WERI-Rb-1 (cell line): ENCODE results near the gene MGAM2.

Experiments used
- DNase-seq: peaks from one replicate; pipeline ENCODE4 v3.0.0-alpha.2; 2020
- H3K27ac ChIP-seq: fragments of 250-450 bp; sonication (Bioruptor Pico); 2 replicates; pipeline ENCODE4 v1.5.1; 2020; ENCODE audit warnings: mild to moderate bottlenecking, moderate library complexity
- H3K27me3 ChIP-seq: fragments of 250-450 bp; sonication (Bioruptor Pico); 2 replicates; pipeline ENCODE4 v1.5.1; 2021; ENCODE audit warnings: mild to moderate bottlenecking, low read depth, moderate library complexity; ENCODE audit not compliant: insufficient read depth, severe bottlenecking
- H3K36me3 ChIP-seq: fragments of 250-450 bp; sonication (Bioruptor Pico); 2 replicates; pipeline ENCODE4 v1.5.1; 2020; ENCODE audit warnings: mild to moderate bottlenecking, moderate library complexity
- H3K4me3 ChIP-seq: 2 replicates; pipeline ENCODE4 v1.5.1; 2011; ENCODE audit warnings: low read depth, mild to moderate bottlenecking, control low read depth, low read length
- H3K9me3 ChIP-seq: fragments of 250-450 bp; sonication (Bioruptor Pico); 2 replicates; pipeline ENCODE4 v1.5.1; 2021; ENCODE audit warnings: mild to moderate bottlenecking, moderate library complexity; ENCODE audit not compliant: severe bottlenecking
- TF ChIP-seq, protein P1 (sequence below): IDR thresholded peaks from 2 replicates; pipeline ENCODE4 v1.5.1; 2011; ENCODE audit warnings: low read depth, mild to moderate bottlenecking, control low read depth, inconsistent platforms, low read length

The MGAM2 gene

GRCh38 chr7:142168746-142169145, 57.2 kb downstream of the MGAM2 start:
- Histone ChIP-seq H3K4me3 (no peak overlapping the region), H3K27ac (no peak overlapping the region), H3K9me3 (no peaks in the 10 kb centered on the region), H3K36me3 (no peaks in the 10 kb centered on the region), H3K27me3 (no peaks in the 10 kb centered on the region)
- TF ChIP-seq, protein P1, sequence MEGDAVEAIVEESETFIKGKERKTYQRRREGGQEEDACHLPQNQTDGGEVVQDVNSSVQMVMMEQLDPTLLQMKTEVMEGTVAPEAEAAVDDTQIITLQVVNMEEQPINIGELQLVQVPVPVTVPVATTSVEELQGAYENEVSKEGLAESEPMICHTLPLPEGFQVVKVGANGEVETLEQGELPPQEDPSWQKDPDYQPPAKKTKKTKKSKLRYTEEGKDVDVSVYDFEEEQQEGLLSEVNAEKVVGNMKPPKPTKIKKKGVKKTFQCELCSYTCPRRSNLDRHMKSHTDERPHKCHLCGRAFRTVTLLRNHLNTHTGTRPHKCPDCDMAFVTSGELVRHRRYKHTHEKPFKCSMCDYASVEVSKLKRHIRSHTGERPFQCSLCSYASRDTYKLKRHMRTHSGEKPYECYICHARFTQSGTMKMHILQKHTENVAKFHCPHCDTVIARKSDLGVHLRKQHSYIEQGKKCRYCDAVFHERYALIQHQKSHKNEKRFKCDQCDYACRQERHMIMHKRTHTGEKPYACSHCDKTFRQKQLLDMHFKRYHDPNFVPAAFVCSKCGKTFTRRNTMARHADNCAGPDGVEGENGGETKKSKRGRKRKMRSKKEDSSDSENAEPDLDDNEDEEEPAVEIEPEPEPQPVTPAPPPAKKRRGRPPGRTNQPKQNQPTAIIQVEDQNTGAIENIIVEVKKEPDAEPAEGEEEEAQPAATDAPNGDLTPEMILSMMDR, result no peak
- DNase-seq, result no peak

GRCh38 chr7:142172932-142173331, 61.4 kb downstream of the MGAM2 start:
- DNase-seq, result no peak
- Histone ChIP-seq H3K27me3 (no peaks in the 10 kb centered on the region), H3K9me3 (no peaks in the 10 kb centered on the region), H3K27ac (no peak overlapping the region), H3K36me3 (no peaks in the 10 kb centered on the region), H3K4me3 (no peak overlapping the region)
- TF ChIP-seq, protein P1, result no peak

DNA sequence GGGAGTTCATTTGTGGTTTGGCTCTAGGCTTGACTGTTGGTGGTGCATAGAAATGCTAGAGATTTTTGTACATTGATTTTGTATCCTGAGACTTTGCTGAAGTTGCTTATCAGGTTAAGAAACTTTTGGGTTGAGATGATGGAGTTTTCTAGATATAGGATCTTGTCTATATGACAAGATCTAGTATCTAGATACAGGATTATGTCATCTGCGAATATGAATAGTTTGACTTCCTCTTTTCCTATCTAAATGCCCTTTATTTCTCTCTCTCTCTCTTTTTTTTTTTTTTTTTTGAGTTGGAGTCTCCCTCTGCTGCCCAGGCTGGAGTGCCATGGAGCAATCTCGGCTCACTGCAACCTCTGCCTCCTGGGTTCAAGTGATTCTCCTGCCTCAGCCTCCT, 62.9 kb downstream of the MGAM2 start:
- Histone ChIP-seq H3K9me3 (no peaks in the 10 kb centered on the region), H3K27me3 (no peaks in the 10 kb centered on the region), H3K4me3 (no peak overlapping the region), H3K36me3 (no peaks in the 10 kb centered on the region), H3K27ac (no peak overlapping the region)
- DNase-seq, result no peak
- TF ChIP-seq, protein P1, result no peak

- no peaks in the 10 kb centered on the region for H3K9me3 ChIP-seq
- DNase-seq, result no peak
- no peak overlapping the region for H3K4me3 ChIP-seq
- TF ChIP-seq, protein P1, result no peak
- no peaks in the 10 kb centered on the region for H3K27me3 ChIP-seq
- H3K27ac ChIP-seq, result no peak overlapping the region
- no peaks in the 10 kb centered on the region for H3K36me3 ChIP-seq
These were observed 64.1 kb downstream of the MGAM2 start for GRCh38 chr7:142175594-142175993.

DNA sequence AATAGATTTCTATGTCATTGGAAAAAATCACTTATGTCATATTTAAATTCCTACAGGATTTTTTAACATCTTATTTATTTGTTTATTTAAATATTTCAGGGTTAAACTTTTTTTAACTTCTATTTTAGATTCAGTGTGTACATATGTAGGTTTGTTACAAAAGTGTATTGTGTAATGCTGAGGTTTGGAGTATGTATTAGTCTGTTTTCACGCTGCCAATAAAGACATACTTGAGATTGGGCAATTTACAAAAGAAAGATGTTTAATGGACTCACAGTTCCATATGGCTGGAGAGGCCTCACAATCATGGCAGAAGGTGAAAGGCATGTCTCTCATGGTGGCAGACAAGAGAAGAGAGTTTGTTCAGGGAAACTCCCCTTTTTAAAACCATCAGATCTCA, 65.4 kb downstream of the MGAM2 start:
- no peak overlapping the region for H3K4me3 ChIP-seq
- TF ChIP-seq, protein P1, result no peak
- no peaks in the 10 kb centered on the region for H3K36me3 ChIP-seq
- no peak for DNase-seq
- H3K9me3 ChIP-seq, result no peaks in the 10 kb centered on the region
- H3K27me3 ChIP-seq, result no peaks in the 10 kb centered on the region
- no peak overlapping the region for H3K27ac ChIP-seq

DNA sequence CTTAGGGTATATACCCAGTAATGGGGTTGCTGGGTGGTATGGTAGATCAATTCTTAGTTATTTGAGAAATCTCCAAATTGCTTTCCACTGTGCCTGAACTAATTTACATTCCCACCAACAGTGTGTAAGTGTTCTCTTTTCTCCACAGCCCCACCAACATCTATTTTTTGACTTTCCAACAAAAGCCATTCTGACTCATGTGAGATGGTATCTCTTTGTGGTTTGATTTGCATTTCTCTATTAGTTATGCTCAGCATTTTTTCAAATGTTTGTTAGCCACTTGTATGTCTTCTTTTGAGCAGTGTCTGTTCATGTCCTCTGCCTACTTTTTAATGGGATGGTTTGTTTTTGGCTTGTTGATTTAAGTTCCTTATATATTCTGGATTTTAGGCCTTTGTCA, 66.4 kb downstream of the MGAM2 start:
- no peaks in the 10 kb centered on the region for H3K9me3 ChIP-seq

More for the DNA sequence above, 66.4 kb downstream of the MGAM2 start:
- no peaks in the 10 kb centered on the region for H3K27me3 ChIP-seq
- H3K27ac ChIP-seq, result no peak overlapping the region
- DNase-seq, result no peak
- H3K4me3 ChIP-seq, result no peak overlapping the region
- H3K36me3 ChIP-seq, result no peaks in the 10 kb centered on the region
- TF ChIP-seq, protein P1, result no peak
